22Rv1 (cell line): ENCODE measurements around the gene CNTN4.
A peak's percentile ranks its signal among the peaks of the same experiment; 100 is the strongest.

Experiments used
- CTCF ChIP-seq: fragments of 450-650 bp; IDR thresholded peaks from 2 replicates; pipeline ENCODE4 v1.5.1; 2017; ENCODE audit warnings: mild to moderate bottlenecking
- ZFX ChIP-seq: fragments of 450-650 bp; IDR thresholded peaks from 2 replicates; pipeline ENCODE4 v1.6.1; 2017; ENCODE audit warnings: antibody characterized with exemption, borderline replicate concordance

DNA sequence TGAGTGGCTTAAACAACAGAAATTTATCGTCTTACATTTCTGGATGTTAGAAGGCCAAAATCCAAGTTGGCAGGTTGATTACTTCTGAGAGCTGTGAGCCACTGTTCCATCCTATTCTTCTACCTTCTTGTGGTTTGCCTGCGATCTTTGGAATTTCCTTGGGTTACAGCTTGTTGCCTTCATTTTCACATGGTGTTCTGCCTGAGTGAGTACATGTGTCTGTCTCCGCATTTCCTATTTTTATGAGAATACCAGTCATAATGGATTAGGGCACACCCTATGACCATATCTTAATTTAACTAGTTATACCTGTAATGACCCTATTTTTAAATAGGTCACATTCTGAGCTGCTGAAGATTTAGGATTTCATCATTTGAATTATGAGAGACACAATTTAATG lies 294.3 kb downstream of the CNTN4 start:
- TF ChIP-seq CTCF = peak; percentile 18; the same call in 1 of the 2 replicates
- TF ChIP-seq ZFX = no peak
